H1 (cell line): Measurements from ENCODE around the gene TMEM165. TPM values are rescaled to one million over a fixed set of nuclear protein-coding genes. Genes with fewer than 3 reads are reported as not detected.

Source experiments
- ASH2L ChIP-seq: fragments of 200-600, 300-600 bp; sonication (generic); IDR thresholded peaks from one replicate; pipeline ENCODE4 v1.7.1; 2017; ENCODE audit warnings: low read length
- polyA plus RNA-seq, 7 experiments: library from polyadenylated mRNA; depleted of rRNA in 3 of 7; stranded (reverse) in 5 of 7; unstranded in 2 of 7; fragments of >200 nt in 5 of 7; fragments of 200-250 nt in 2 of 7; gene quantifications; 1 replicate in 5 of 7; 2 replicates in 1 of 7; 4 replicates in 1 of 7; pipeline versions ENCODE4 v1.2.1 to v1.2.3, GENCODE V29; 2011 to 2013; ENCODE audit warnings: missing spikeins in 2 of 7, mixed read lengths in 2 of 7
- total RNA-seq: library from RNA; stranded (reverse); fragmentation: NEBNext Ultra II Directional; extraction: Animal tissue kit (Norgen Biotek cat#: 25700); gene quantifications from 2 replicates; pipeline ENCODE4 v1.2.1, GENCODE V29; 2021
- TF ChIP-seq, protein P1 (sequence below): fragments of 300-600 bp; sonication (generic); IDR thresholded peaks from 2 replicates; pipeline ENCODE4 v1.7.1; 2012; ENCODE audit warnings: low read length, moderate library complexity, mild to moderate bottlenecking, inconsistent platforms; ENCODE audit not compliant: insufficient replicate concordance
- TF ChIP-seq, protein P2 (sequence below): IDR thresholded peaks from 2 replicates; pipeline ENCODE4 v1.6.1; 2011; ENCODE audit warnings: low read depth, mild to moderate bottlenecking, low read length; ENCODE audit not compliant: insufficient read depth
- TF ChIP-seq, protein P3 (sequence below): IDR thresholded peaks from 2 replicates; pipeline ENCODE4 v1.6.1; 2012; ENCODE audit warnings: inconsistent platforms

TMEM165 gene
- total and polyA plus RNA-seq, 2 of the 8 experiments (the other 6 are each of a cell fraction or from before 2014, with no cell fraction given) = 85.5 to 125 TPM

DNA sequence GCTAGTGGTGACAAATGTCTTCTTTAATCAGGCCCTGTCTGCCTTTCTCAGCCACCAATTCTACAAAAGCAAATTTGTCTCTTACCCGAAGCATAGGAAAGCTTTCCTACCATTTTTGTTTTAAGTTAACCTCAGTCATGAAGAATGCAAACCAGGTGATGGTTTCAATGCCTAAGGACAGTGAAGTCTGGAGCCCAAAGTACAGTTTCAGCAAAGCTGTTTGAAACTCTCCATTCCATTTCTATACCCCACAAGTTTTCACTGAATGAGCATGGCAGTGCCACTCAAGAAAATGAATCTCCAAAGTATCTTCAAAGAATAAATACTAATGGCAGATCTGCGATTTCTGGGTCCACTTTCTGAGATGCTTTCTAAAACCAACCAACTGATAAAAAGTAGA, 25.8 kb upstream of the TMEM165 start (continued):
- TF ChIP-seq, protein P1, sequence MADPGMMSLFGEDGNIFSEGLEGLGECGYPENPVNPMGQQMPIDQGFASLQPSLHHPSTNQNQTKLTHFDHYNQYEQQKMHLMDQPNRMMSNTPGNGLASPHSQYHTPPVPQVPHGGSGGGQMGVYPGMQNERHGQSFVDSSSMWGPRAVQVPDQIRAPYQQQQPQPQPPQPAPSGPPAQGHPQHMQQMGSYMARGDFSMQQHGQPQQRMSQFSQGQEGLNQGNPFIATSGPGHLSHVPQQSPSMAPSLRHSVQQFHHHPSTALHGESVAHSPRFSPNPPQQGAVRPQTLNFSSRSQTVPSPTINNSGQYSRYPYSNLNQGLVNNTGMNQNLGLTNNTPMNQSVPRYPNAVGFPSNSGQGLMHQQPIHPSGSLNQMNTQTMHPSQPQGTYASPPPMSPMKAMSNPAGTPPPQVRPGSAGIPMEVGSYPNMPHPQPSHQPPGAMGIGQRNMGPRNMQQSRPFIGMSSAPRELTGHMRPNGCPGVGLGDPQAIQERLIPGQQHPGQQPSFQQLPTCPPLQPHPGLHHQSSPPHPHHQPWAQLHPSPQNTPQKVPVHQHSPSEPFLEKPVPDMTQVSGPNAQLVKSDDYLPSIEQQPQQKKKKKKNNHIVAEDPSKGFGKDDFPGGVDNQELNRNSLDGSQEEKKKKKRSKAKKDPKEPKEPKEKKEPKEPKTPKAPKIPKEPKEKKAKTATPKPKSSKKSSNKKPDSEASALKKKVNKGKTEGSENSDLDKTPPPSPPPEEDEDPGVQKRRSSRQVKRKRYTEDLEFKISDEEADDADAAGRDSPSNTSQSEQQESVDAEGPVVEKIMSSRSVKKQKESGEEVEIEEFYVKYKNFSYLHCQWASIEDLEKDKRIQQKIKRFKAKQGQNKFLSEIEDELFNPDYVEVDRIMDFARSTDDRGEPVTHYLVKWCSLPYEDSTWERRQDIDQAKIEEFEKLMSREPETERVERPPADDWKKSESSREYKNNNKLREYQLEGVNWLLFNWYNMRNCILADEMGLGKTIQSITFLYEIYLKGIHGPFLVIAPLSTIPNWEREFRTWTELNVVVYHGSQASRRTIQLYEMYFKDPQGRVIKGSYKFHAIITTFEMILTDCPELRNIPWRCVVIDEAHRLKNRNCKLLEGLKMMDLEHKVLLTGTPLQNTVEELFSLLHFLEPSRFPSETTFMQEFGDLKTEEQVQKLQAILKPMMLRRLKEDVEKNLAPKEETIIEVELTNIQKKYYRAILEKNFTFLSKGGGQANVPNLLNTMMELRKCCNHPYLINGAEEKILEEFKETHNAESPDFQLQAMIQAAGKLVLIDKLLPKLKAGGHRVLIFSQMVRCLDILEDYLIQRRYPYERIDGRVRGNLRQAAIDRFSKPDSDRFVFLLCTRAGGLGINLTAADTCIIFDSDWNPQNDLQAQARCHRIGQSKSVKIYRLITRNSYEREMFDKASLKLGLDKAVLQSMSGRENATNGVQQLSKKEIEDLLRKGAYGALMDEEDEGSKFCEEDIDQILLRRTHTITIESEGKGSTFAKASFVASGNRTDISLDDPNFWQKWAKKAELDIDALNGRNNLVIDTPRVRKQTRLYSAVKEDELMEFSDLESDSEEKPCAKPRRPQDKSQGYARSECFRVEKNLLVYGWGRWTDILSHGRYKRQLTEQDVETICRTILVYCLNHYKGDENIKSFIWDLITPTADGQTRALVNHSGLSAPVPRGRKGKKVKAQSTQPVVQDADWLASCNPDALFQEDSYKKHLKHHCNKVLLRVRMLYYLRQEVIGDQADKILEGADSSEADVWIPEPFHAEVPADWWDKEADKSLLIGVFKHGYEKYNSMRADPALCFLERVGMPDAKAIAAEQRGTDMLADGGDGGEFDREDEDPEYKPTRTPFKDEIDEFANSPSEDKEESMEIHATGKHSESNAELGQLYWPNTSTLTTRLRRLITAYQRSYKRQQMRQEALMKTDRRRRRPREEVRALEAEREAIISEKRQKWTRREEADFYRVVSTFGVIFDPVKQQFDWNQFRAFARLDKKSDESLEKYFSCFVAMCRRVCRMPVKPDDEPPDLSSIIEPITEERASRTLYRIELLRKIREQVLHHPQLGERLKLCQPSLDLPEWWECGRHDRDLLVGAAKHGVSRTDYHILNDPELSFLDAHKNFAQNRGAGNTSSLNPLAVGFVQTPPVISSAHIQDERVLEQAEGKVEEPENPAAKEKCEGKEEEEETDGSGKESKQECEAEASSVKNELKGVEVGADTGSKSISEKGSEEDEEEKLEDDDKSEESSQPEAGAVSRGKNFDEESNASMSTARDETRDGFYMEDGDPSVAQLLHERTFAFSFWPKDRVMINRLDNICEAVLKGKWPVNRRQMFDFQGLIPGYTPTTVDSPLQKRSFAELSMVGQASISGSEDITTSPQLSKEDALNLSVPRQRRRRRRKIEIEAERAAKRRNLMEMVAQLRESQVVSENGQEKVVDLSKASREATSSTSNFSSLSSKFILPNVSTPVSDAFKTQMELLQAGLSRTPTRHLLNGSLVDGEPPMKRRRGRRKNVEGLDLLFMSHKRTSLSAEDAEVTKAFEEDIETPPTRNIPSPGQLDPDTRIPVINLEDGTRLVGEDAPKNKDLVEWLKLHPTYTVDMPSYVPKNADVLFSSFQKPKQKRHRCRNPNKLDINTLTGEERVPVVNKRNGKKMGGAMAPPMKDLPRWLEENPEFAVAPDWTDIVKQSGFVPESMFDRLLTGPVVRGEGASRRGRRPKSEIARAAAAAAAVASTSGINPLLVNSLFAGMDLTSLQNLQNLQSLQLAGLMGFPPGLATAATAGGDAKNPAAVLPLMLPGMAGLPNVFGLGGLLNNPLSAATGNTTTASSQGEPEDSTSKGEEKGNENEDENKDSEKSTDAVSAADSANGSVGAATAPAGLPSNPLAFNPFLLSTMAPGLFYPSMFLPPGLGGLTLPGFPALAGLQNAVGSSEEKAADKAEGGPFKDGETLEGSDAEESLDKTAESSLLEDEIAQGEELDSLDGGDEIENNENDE = no peak
- TF ChIP-seq, protein P2, sequence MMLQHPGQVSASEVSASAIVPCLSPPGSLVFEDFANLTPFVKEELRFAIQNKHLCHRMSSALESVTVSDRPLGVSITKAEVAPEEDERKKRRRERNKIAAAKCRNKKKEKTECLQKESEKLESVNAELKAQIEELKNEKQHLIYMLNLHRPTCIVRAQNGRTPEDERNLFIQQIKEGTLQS = no peak
- no peak for TF ChIP-seq ASH2L
- TF ChIP-seq, protein P3, sequence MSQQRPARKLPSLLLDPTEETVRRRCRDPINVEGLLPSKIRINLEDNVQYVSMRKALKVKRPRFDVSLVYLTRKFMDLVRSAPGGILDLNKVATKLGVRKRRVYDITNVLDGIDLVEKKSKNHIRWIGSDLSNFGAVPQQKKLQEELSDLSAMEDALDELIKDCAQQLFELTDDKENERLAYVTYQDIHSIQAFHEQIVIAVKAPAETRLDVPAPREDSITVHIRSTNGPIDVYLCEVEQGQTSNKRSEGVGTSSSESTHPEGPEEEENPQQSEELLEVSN = no peak
